Nucleus accumbens (tissue), 56 donors: Measurements from ENCODE around the gene HLA-DOA.
A peak's percentile ranks its signal among the peaks of the same experiment; 100 is the strongest.

Source experiments
- DNase-seq, 56 donors: peaks; one replicate each; lab custom pipeline; 2025; lab: John Stamatoyannopoulos, UW

The HLA-DOA gene

DNA sequence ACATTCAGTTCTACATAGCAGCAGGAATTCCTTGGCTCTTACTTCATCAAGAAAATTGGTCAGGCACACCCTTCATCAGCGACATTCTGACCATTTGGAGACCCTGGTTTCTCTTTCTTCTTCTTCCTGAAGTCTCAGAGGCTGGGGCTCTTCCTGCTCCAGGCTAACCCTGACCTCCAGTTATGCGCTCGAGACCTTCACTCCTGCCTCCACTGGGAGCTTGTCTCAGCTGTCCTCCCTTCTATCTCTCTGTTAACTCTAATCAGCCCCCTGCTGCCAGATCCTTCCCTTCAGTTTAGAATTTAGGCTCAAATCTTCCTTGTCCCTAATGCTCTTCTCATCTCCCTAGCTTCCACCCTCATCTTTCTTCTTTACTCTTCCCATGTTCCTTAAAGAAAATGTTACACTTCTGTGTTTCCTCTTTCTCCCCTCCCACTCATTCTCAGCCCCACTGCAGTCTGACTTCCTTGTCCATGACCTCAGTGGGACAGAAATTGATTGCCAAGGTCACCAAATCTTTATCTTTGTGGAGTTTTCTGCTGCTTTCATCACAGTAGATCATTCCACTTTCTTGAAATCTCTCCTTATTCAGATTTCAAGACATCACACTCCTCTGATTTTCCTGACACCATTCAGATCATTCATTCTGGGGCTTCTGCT is 8.4 kb upstream of the HLA-DOA start:
- no peak for DNase-seq

DNA sequence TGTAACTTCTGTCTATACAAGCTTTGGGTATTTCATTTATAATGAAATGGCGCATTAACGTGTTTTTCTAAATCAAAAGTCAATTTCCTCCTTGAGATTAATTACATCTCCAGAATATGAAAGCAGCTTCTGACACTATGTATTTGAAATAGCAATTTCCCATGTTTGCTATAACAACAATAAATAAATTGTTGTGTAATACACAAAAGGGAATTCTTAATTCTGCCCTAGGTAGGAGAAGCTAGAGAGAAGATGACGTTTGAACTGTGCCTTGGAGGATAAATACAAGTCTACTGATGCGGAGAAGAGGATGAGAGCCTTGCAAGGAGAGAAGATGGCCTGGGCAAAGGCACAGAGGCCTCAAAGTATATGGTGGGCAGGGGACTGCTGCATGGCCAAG is 7.6 kb upstream of the HLA-DOA start:
- DNase-seq: no peak

DNA sequence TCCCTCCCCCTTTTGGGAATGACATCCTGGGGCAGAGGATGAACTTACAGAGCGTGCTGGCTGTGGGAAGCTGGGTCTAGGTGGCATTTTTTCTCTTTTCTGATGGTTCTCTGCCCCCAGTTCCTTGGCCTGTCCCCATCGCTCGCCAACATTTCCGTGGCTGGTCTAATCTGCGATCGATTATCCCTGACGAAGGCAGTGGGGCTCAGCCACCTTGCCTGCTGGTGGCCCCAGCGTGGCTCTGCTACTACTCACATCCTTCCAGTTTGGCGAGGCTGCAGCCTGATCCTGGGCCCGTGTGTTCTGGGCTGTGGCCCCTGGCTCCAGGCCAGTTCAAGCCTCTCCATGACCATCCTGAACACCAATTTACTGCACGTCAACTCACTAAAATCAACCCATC is 6.4 kb upstream of the HLA-DOA start:
- no peak for DNase-seq

DNA sequence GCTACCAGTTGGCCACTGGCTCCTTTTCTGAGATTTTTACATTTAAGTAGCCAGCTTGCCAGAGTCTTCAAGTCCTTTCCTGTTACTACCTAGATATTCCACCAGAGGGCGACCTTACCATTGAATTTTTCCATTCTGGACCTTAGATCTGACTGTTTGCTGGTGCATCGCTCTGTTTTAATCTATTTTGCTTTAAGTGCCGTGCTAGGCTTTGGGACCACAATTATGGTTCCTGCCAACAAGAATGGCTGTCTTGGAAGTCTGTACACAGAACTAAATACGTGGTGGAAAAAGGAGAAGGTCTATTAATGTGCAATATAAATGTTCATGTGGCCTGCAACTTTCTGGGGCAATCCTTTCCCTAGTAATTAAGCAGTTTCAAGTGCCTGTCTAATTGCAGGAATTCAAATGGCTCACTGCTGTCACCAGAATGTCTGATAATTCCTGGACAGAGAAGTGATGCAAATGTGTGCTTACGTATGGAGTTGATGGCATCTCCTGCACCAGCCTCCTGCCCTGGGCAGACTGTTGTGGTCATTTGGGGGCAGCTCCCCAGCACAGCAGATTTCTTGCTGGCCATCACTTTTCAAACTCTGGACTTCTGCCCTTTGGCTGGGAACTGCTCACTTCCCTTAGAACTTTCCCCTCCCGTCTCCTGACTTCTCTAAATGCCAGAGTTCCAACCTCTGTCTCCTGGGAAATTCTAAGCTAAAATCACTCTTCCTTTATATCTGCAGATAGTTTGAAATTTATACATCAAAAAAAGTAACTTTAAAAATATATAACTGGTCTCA is 5.6 kb upstream of the HLA-DOA start:
- peak in 22 of 56 donors; percentile 5 to 47 (median 23) for DNase-seq

DNA sequence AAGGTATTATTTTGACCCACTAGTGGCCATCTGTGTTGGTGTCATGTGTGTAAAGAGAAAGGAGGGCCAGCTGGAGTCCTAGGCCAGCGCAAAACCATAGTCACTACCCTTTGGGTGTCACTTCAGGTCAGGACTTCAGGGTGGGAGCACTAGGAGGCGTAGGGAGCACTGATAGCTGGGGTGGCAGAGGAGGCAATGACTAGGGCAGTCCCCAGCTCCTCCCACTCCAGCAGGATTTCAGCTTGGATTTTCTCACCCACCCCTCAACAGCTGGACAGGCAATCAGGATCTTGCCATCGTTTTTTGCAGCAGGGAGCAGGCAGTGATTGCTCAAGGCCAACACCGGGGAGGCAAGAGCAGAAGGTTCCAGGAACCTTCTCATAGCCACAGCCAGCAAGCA is 4.2 kb upstream of the HLA-DOA start:
- no peak for DNase-seq

DNA sequence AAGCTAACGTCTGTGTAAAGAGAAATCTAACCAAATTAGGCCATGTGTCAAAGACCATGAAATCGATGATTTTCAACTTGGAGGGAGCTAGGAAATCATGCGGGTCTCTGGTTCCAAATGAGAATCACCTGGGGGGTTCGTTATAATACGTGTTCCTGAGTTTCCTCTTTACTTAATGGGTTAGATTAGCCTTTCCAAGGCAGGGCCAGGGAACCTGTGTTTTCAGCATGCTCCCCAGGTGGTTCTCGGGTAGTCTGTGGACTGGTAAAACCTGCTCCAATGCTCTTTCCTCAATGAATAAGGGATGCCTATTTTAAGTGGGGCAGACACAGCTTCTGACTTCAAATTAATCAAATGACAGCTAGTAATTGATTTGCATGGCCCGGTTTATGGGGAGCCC is 965 bp upstream of the HLA-DOA start:
- no peak for DNase-seq

DNA sequence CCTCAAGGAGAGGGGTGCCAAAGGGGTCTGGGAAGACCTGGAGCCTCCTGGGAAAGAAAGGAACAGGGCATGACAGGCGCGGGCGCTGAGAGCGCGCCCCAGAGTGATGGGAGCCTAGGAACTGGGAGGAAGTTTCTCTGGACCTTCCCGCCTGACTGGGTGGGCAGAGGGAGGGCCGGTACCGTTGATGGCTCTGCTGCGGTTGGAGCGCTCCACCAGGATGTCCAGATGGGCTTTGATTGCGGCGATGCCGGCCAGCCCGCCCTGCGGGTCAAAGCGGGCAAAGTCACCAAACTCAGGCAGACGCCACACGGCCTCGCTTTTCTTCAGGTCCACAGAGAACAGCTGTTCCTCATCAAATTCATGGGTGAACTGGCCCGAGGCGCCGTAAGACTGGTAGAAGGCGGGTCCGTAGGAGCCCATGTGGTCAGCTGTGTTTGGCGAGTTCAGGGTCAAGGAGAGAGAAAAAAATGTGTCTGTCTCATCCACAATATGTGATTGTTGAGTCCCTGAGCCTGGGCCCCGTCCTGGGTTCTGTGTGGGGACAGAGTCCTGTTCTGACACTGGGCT is 1.5 kb downstream of the HLA-DOA start:
- no peak for DNase-seq

DNA sequence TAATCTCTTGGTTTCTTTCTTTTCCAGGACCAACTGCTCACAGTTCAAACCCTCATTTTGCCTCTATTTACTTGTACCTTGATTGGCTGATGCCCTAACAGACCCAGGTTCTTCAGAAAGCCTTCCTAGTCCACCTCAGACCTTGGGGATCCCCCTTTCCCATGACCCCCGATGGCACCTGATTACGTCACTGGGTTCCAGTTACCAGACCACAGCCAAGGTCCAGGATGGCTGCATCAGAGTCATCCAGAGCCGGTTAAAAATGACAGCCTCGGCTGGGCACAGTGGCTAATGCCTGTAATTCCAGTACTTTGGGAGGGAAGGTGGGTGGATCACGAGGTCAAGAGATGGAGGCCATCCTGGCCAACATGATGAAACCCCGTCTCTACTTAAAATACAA is 4.5 kb downstream of the HLA-DOA start:
- DNase-seq: no peak

DNA sequence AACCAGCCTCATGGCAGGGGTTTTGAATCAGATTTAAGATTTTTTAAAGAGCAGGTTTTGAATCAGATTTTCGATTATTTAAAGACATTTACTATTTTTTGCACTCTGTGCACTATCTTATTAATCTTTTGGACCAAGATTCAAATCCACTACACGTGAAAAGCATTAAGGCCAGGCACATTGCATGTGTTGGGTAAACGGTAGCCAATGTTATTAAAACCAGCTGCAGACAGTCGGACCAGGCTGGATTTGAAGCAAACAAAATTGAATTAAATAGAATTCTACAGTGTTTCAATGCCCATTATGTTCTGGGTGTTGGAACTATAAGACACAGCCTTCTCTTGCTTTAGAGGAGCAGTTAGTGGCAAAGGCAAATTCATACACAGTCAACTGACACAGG is 7.7 kb downstream of the HLA-DOA start:
- DNase-seq: no peak

DNA sequence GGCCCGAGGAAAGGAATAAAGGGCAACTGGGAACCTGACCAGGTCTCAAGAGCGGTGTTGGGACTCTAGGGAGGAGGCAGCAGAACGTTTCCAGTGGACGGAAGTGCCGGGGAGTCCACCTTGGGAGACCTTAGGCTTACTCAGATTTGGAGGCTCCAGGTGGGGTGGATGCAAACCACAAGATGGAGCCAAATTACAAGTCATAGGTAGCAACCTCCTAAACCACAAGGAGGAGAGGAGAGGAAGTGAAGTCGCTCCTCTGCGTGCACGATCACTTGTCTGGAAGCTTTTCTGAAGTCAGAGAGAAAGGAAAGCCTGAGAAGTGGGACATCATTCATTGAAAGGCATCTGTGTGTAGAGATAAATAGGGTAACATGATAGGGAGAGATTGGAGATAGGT is 9.3 kb downstream of the HLA-DOA start:
- no peak for DNase-seq

DNA sequence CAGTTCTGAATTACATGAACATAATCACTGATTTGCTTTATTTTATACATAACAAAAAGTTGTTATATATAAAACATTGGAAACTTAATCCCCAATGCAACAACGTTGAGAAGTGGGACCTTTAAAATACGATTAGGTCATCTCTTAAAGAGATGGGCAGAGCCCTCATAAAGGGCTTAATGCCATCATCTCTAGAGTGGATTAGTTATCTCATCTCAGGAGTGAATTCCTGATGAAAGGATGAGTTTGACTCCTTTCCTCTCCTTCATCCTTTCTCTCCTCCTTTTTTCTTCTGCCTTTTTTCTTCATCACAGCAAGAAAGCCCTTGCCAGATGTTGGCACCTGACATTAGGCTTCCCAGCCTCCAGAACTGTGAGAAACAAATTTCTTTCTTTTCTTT is 13.9 kb downstream of the HLA-DOA start:
- no peak for DNase-seq

DNA sequence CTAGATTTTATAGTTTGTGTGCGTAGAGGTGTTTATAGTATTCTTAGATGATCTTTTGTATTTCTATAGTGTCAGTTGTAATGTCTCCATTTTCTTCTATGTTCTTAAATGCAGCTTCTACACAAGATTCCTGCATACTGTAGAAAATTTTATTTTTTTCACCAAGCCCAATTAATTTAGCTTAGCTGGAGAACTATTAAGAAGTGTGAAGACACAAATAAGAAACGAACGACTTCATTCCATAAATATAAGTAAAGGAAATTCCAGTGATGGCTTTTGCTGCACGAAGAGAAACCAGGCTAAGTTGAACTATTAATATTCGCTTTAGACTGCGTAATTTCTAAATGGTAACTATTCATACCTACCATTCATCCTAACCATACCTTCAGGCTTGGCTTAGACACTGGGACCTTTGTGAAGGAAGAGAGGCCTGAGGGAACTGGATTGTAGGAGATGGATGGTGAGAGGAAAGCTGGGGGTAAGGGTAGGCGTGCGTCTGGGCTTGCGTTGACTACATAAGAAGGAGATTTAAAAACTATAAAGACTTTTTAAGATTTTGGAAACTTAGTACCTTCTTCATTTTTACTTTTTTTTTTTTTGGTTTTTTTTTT is 15.9 kb downstream of the HLA-DOA start:
- no peak for DNase-seq

DNA sequence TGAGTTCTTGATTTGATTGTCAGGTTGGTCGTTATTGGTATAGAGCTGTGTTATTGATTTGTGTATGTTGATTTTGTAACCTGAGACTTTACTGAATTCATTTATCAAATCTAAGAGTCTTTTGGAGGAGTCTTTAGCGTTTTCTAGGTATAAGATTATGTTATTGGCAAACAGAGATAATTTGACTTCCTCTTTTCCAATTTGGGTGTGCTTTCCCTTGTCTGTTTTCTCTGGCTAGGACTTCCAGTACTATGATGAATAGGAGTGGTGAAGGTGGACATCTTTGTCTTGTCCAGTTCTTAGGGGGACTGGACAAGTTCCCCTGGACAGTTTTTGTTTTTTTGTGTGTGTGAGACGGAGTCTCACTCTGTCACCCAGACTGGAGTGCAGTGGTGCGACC is 17.4 kb downstream of the HLA-DOA start:
- DNase-seq: no peak

DNA sequence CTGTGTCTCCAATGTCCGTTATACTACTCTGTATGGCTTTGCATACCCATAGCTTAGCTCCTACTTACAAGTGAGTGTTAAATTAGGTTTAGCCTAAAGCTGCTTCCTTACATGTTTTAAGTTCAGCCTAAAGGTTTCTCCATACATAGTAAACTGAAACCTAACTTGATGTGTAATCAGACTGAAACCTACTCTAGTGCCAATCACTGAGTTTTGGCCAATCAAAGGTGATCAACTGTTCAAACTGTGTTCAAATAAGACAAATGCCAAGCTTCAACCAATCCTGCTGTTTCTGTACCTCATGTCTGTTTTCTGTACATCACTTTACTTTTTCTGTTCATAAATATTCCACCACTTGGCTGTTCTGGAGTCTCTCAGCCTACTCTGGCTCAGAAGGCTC is 20.0 kb downstream of the HLA-DOA start:
- DNase-seq: no peak

DNA sequence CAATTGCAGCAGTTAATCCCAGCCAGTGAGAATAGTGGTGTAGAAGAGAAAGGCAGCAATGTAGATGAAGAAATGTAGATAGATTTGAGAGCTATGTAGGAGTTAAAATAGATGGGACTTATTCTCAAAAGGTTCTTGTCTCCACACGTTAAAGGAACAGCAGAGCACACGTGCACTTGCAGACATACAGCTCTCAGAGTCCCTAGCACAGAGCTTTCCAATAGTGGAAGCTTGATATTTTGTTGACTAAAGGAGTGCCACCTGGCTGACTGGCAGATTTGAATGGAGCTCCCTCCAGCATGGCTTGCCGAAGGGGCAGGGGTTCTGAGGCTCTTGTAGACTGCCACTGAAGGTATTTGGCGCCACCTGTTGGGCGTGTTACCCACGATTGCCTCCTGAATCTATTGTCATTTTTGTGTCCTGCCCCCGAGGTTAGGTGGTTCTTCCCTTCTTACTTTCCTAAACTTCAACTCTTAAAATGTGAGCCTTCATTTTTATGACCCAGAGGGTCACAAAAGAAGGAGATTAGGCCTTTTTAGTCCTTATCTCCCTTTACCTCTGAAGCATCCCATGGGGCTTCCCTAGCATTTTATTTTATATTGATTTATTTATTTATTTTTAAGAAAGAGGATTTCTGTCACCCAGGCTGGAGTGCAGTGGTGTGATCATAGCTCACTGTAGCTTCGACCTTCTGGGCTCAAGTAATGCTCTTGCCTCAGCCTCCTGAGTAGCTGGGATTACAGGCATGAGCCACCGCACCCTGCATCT is 24.6 kb downstream of the HLA-DOA start:
- peak in 52 of 56 donors; percentile 17 to 95 (median 66) for DNase-seq

DNA sequence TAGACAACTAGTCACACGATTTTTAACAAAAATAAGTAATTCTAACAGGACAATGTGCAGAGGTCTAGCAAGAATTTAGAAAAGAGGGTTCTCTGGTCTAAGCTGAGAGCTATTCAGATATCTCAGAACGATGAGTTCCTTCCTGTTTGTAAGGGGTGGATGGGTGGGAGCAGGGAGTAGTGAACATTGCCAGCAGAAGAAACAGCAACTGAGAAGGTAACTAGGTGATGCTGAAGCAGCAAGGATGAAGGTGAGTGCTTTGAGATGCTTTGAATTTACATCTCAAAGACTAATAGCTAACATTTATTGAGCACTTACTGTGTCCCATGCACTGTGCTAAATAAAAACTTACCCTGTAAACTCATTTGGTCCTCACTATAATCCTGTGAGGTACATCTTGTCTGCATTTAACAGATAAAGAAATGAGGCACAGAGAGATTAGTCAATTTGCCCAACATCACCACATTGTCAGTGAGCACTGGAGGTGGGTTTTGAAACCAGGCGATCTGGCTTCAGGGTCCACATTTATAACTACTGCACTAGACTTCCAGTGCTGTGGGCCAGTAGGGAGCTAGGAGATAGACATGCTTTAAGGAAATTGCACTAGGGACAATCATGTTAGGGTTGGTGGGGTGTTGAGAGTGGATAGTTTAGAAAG is 25.3 kb downstream of the HLA-DOA start:
- DNase-seq: no peak

DNA sequence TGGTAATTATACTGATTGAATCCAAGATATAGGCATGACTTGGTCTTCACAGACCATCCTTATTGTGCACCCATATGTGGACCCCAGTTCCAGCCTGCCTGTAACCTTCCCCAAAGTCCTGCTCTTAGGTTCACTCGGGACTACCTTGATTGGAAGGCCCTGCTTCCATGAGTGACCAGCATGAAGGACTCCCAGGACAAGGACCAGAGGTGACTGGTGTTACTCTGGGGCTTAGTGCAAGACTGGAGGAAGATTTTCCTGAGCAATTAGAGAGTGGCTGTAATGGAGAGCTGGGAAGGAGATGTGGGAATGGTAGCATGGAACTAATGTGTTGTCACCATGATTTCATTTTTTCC is 25.9 kb downstream of the HLA-DOA start:
- no peak for DNase-seq

DNA sequence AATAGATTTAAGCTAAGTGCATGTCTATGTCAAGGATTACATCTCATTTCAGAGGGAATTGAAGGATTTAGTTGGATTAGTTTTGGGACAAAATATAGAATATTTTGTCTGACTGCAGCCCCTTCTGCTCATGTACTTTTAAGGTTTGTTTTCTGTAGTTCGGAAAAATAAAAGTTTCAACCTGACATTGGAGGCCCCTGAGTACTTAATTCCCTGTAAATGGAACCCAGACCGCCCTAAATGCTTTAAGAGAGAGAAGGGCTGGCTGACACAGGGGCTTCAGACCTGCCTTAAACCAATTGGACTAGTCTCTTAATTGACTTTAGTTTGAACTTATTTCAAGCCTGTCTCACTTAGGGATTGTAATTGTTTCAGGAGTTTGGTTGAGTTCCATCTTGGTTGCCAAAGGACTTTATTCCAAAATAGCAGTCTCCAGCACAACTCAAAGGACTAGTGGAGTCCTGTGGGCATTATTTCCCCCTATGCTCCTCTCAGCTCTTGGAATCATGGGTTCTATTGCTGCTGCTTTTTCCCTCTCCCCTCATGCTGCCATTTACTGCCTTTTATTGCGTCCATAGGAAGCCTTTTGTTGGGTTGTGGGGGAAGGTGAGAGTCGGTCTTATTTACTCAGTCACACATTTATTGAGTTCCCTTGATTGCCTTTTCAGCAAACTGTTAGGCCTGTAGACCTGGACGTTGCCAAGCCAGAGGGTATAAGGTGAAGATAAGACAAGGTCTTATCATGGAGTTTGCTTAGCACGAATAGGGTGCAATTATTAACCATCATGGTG is 26.5 kb downstream of the HLA-DOA start:
- DNase-seq: no peak

DNA sequence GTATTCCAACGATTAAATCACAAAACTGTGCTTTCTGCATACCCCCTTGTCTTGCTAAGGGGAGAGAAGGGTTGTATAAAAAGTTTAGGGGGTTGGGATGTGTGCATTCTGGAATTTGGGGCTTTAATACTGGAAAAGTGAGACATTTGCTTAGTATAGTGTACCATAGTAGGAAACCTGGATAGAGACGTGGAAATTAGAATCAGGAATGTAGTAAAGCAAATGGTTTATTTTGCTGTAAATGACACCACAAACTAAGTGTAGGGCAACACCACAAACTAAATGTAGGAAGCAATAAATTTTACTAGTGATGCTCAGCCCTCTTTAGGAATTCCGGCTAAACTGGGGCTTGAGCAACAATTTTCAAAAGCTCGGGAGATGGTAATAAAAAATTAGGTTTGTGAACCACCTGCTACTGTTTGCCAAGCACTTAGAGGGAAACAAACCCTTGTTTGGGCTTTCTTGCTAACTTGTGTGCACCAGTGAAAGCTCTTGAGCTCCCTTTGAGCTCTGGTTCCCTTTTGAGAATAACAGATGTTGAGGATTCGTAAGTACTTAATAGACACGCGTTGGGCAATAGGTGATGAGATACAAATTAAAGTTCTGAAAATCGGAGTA is 27.2 kb downstream of the HLA-DOA start:
- DNase-seq: no peak
